ENCODE results near the gene PPP1R1A. TPM values are rescaled to one million over a fixed set of nuclear protein-coding genes. Genes with fewer than 3 reads are reported as not detected.

Gene PPP1R1A
- total RNA-seq, 1 experiment from 2014 or later = 8.5 TPM

GRCh38 chr12:54596526-54596946 is 8.1 kb upstream of the PPP1R1A start:
- no CpG with 5 or more reads among the region's 3 CpGs for WGBS (ENCODE audit: extremely low coverage, insufficient read length, low lambda C conversion rate)
- Histone ChIP-seq H4K5ac (ENCODE audit: insufficient read length, low read depth, low read length) (no peak overlapping the region), H4K20me1 (ENCODE audit: control insufficient read depth, insufficient read depth, insufficient read length) (no peaks in the 10 kb centered on the region), H3K9me3 (ENCODE audit: control insufficient read depth, low read depth, low read length) (no peaks in the 10 kb centered on the region), H3K14ac (ENCODE audit: insufficient read depth, low read length) (no peak overlapping the region), H2BK12ac (ENCODE audit: insufficient read length, low read depth, low read length) (no peak overlapping the region), H2AK5ac (ENCODE audit: insufficient read length, low read length) (no peak overlapping the region), H2BK5ac (ENCODE audit: insufficient read length, low read length) (no peak overlapping the region), H3K23ac (ENCODE audit: insufficient read length, low read depth, low read length) (no peak overlapping the region), H2BK120ac (ENCODE audit: low read depth, low read length, poor library complexity, severe bottlenecking) (no peak overlapping the region), H3K23me2 (ENCODE audit: insufficient read length, low read depth, low read length, poor library complexity, severe bottlenecking) (no peaks in the 10 kb centered on the region), H3K56ac (ENCODE audit: insufficient read length, low read depth, low read length) (no peak overlapping the region), H3K9ac (ENCODE audit: extremely low read depth, insufficient read length, low read length) (no peak overlapping the region), H3T11ph (ENCODE audit: low read length) (no peak overlapping the region), H2BK20ac (ENCODE audit: low read depth, low read length, poor library complexity, severe bottlenecking) (no peak overlapping the region), H3K79me1 (ENCODE audit: insufficient read depth, low read depth, low read length, poor library complexity, severe bottlenecking) (no peaks in the 10 kb centered on the region), H4K8ac (replicated peaks; ENCODE audit: insufficient read length, low read depth, low read length) (no peak overlapping the region), H3K79me2 (ENCODE audit: insufficient read depth, low read length) (no peaks in the 10 kb centered on the region), H3K4me2 (ENCODE audit: insufficient read depth, insufficient read length, low read length) (no peak overlapping the region), H4K91ac (ENCODE audit: insufficient read length, low read depth, low read length) (no peak overlapping the region), H3K4me1 (ENCODE audit: insufficient read depth, low read length) (no peaks in the 10 kb centered on the region), H2AFZ (ENCODE audit: low read length) (no peak overlapping the region), H3K27ac (ENCODE audit: insufficient read length, low read depth, low read length) (no peak overlapping the region), H2BK15ac (ENCODE audit: low read depth, low read length) (no peak overlapping the region), H3K4ac (ENCODE audit: low read depth, low read length) (no peak overlapping the region), H3K18ac (ENCODE audit: insufficient read length, low read depth, low read length) (no peak overlapping the region), H3K27me3 (ENCODE audit: insufficient read depth, low read length) (peaks cover 6% of the 10 kb centered on the region; the same call in 1 of the 2 replicates)
- DNase-seq = peak; percentile 81
- H3K4me3 Mint-ChIP-seq = no peak overlapping the region
- H3K9me3 Mint-ChIP-seq = no peaks in the 10 kb centered on the region
- TF ChIP-seq CTCF (conservative IDR thresholded peaks at IDR 0.05) = peak; percentile 93
- H3K27ac Mint-ChIP-seq = no peak overlapping the region
- H3K36me3 Mint-ChIP-seq (ENCODE audit: insufficient read depth in 1 of 3, low read depth in 3 of 3) = peaks cover 0 to 1% (median 0%) of the 10 kb centered on the region in 3 experiments; a peak in 1 of 7 replicates
- peaks cover 5% of the 10 kb centered on the region in 2 experiments; a peak in 3 of 4 replicates for H3K4me1 Mint-ChIP-seq
- peaks cover 92% of the 10 kb centered on the region for H3K27me3 Mint-ChIP-seq (ENCODE audit: low read depth)
